H9 (cell line): ENCODE data around the gene ASPHD1. TPM values are rescaled to one million over a fixed set of nuclear protein-coding genes. Genes with fewer than 3 reads are reported as not detected.
A peak's percentile ranks its signal among the peaks of the same experiment; 100 is the strongest.

Experiments used
- DNase-seq: peaks from one replicate; pipeline ENCODE4 v3.0.0-alpha.2; 2017
- H2AFZ ChIP-seq: one replicate; pipeline ENCODE4 v1.6.1; 2013; ENCODE audit warnings: mild to moderate bottlenecking, low read length, control low read depth, moderate library complexity
- H2AK5ac ChIP-seq: 2 replicates; pipeline ENCODE4 v1.6.1; 2013; ENCODE audit warnings: low read length, control low read depth, mixed read lengths; ENCODE audit not compliant: insufficient read length
- H2BK120ac ChIP-seq: one replicate; pipeline ENCODE4 v1.6.1; 2013; ENCODE audit warnings: low read depth, mild to moderate bottlenecking, low read length, control low read depth, inconsistent platforms; ENCODE audit not compliant: poor library complexity, severe bottlenecking
- H2BK12ac ChIP-seq: 2 replicates; pipeline ENCODE4 v1.6.1; 2013; ENCODE audit warnings: low read length, control low read depth, mixed read lengths, low read depth; ENCODE audit not compliant: insufficient read length
- H2BK15ac ChIP-seq: 2 replicates; pipeline ENCODE4 v1.6.1; 2013; ENCODE audit warnings: low read depth, low read length, control low read depth
- H2BK20ac ChIP-seq: one replicate; pipeline ENCODE4 v1.6.1; 2013; ENCODE audit warnings: low read depth, mild to moderate bottlenecking, low read length, control low read depth, inconsistent platforms; ENCODE audit not compliant: poor library complexity, severe bottlenecking
- H2BK5ac ChIP-seq: 2 replicates; pipeline ENCODE4 v1.6.1; 2013; ENCODE audit warnings: low read length, control low read depth, mixed read lengths; ENCODE audit not compliant: insufficient read length
- H3K14ac ChIP-seq: 2 replicates; pipeline ENCODE4 v1.6.1; 2013; ENCODE audit warnings: low read length, control low read depth; ENCODE audit not compliant: insufficient read depth
- H3K18ac ChIP-seq: 2 replicates; pipeline ENCODE4 v1.6.1; 2013; ENCODE audit warnings: low read depth, mild to moderate bottlenecking, mixed read lengths, low read length, control low read depth; ENCODE audit not compliant: insufficient read length
- H3K23ac ChIP-seq: 2 replicates; pipeline ENCODE4 v1.6.1; 2013; ENCODE audit warnings: low read length, control low read depth, mixed read lengths, low read depth; ENCODE audit not compliant: insufficient read length
- H3K23me2 ChIP-seq: 2 replicates; pipeline ENCODE4 v1.6.1; 2013; ENCODE audit warnings: low read depth, mild to moderate bottlenecking, mixed read lengths, low read length, control low read depth; ENCODE audit not compliant: insufficient read length, poor library complexity, severe bottlenecking
- H3K27ac ChIP-seq: 2 replicates; pipeline ENCODE4 v1.5.1; 2013; ENCODE audit warnings: low read length, control low read depth, mixed read lengths, low read depth; ENCODE audit not compliant: insufficient read length
- H3K27me3 ChIP-seq: 2 replicates; pipeline ENCODE4 v1.6.1; 2013; ENCODE audit warnings: low read length, control low read depth, inconsistent platforms; ENCODE audit not compliant: insufficient read depth
- H3K4ac ChIP-seq: 2 replicates; pipeline ENCODE4 v1.6.1; 2013; ENCODE audit warnings: low read depth, mild to moderate bottlenecking, control low read depth, inconsistent platforms, low read length, moderate library complexity
- H3K4me1 ChIP-seq: 2 replicates; pipeline ENCODE4 v1.6.1; 2013; ENCODE audit warnings: low read length, control low read depth, inconsistent platforms; ENCODE audit not compliant: insufficient read depth
- H3K4me2 ChIP-seq: 2 replicates; pipeline ENCODE4 v1.6.1; 2013; ENCODE audit warnings: low read length, control low read depth, mixed read lengths; ENCODE audit not compliant: insufficient read length, insufficient read depth
- H3K56ac ChIP-seq: 2 replicates; pipeline ENCODE4 v1.6.1; 2013; ENCODE audit warnings: low read depth, mild to moderate bottlenecking, mixed read lengths, low read length, control low read depth; ENCODE audit not compliant: insufficient read length
- H3K79me1 ChIP-seq: 2 replicates; pipeline ENCODE4 v1.6.1; 2013; ENCODE audit warnings: low read depth, mild to moderate bottlenecking, moderate library complexity, low read length, control low read depth, inconsistent platforms; ENCODE audit not compliant: insufficient read depth, poor library complexity, severe bottlenecking
- H3K79me2 ChIP-seq: 2 replicates; pipeline ENCODE4 v1.6.1; 2013; ENCODE audit warnings: low read length, control low read depth, inconsistent platforms; ENCODE audit not compliant: insufficient read depth
- H3K9ac ChIP-seq: 2 replicates; pipeline ENCODE4 v1.6.1; 2013; ENCODE audit warnings: low read length, control low read depth, mixed read lengths; ENCODE audit not compliant: insufficient read length; ENCODE audit errors: extremely low read depth
- H3K9me3 ChIP-seq: one replicate; pipeline ENCODE4 v1.6.1; 2013; ENCODE audit warnings: low read depth, low read length, inconsistent platforms; ENCODE audit not compliant: control insufficient read depth
- H3T11ph ChIP-seq: one replicate; pipeline ENCODE4 v1.6.1; 2013; ENCODE audit warnings: mild to moderate bottlenecking, low read length, control low read depth, inconsistent platforms
- H4K20me1 ChIP-seq: one replicate; pipeline ENCODE4 v1.6.1; 2013; ENCODE audit not compliant: control insufficient read depth, insufficient read length, insufficient read depth
- H4K5ac ChIP-seq: 2 replicates; pipeline ENCODE4 v1.6.1; 2013; ENCODE audit warnings: low read depth, mild to moderate bottlenecking, mixed read lengths, low read length, control low read depth; ENCODE audit not compliant: insufficient read length
- H4K8ac ChIP-seq: replicated peaks from 2 replicates; pipeline ENCODE4 v1.6.1; 2013; ENCODE audit warnings: low read length, control low read depth, mixed read lengths, low read depth; ENCODE audit not compliant: insufficient read length
- H4K91ac ChIP-seq: 2 replicates; pipeline ENCODE4 v1.6.1; 2013; ENCODE audit warnings: low read depth, mild to moderate bottlenecking, moderate library complexity, mixed read lengths, low read length, control low read depth; ENCODE audit not compliant: insufficient read length
- H3K27ac Mint-ChIP-seq, 3 experiments: 2 replicates in 2 of 3; 3 replicates in 1 of 3; pipeline ENCODE4 v1.8.0; 2020 to 2021; ENCODE audit warnings: mixed read lengths in 3 of 3, mild to moderate bottlenecking in 1 of 3, moderate library complexity in 1 of 3
- H3K27me3 Mint-ChIP-seq: 2 replicates; pipeline ENCODE4 v1.8.0; 2021; ENCODE audit warnings: low read depth, mild to moderate bottlenecking, moderate library complexity, mixed read lengths
- H3K36me3 Mint-ChIP-seq, 3 experiments: 2 replicates in 2 of 3; 3 replicates in 1 of 3; pipeline ENCODE4 v1.8.0; 2020 to 2021; ENCODE audit warnings: low read depth in 3 of 3, mixed read lengths in 3 of 3; ENCODE audit not compliant: insufficient read depth in 1 of 3
- H3K4me1 Mint-ChIP-seq, 2 experiments: 2 replicates each; pipeline ENCODE4 v1.8.0; 2020; ENCODE audit warnings: mixed read lengths in 2 of 2
- H3K4me3 Mint-ChIP-seq, 2 experiments: 2 replicates in 1 of 2; 3 replicates in 1 of 2; pipeline ENCODE4 v1.8.0; 2020 to 2021; ENCODE audit warnings: mild to moderate bottlenecking in 2 of 2, mixed read lengths in 2 of 2, moderate library complexity in 1 of 2
- H3K9me3 Mint-ChIP-seq, 2 experiments: 2 replicates in 1 of 2; 3 replicates in 1 of 2; pipeline ENCODE4 v1.8.0; 2020; ENCODE audit warnings: mild to moderate bottlenecking in 2 of 2, mixed read lengths in 2 of 2, moderate library complexity in 1 of 2
- CTCF ChIP-seq: fragments of 200-600 bp; sonication (generic); conservative IDR thresholded peaks from 3 replicates; pipeline ENCODE4 v1.8.0; 2021; ENCODE audit warnings: antibody characterized with exemption, mild to moderate bottlenecking
- WGBS: extraction: QIAGEN DNeasy Blood & Tissue Kit; methylation state at CpG from one replicate; pipeline ENCODE4 v1.1.7; 2013; ENCODE audit warnings: missing lambda C conversion rate, low lambda C conversion rate, mixed read lengths; ENCODE audit not compliant: insufficient read length; ENCODE audit errors: extremely low coverage; 5-methylcytosine and 5-hydroxymethylcytosine counted together
- total RNA-seq: library from RNA; stranded (reverse); gene quantifications from 2 replicates; pipeline ENCODE4 v1.2.1, GENCODE V29; 2021

ASPHD1 gene
- total RNA-seq, 1 experiment from 2014 or later = 16.7 TPM

GRCh38 chr16:29912087-29912486, 11.8 kb downstream of the ASPHD1 start:
- Histone ChIP-seq H3K56ac (no peak overlapping the region), H3K27me3 (no peaks in the 10 kb centered on the region), H3K27ac (no peak overlapping the region), H2BK5ac (no peak overlapping the region), H3K9ac (no peak overlapping the region), H3K23ac (no peak overlapping the region), H2AFZ (no peak overlapping the region), H3K4me1 (no peaks in the 10 kb centered on the region), H3K18ac (no peak overlapping the region), H3K4me2 (no peak overlapping the region), H4K20me1 (no peaks in the 10 kb centered on the region), H4K5ac (no peak overlapping the region), H2BK20ac (no peak overlapping the region), H3K79me1 (no peaks in the 10 kb centered on the region), H4K91ac (no peak overlapping the region), H3T11ph (no peak overlapping the region), H2BK12ac (no peak overlapping the region), H3K9me3 (no peaks in the 10 kb centered on the region), H2AK5ac (no peak overlapping the region), H3K14ac (no peak overlapping the region), H3K4ac (no peak overlapping the region), H2BK120ac (no peak overlapping the region), H2BK15ac (no peak overlapping the region), H3K79me2 (no peaks in the 10 kb centered on the region), H3K23me2 (no peaks in the 10 kb centered on the region), H4K8ac (no peak overlapping the region)
- Mint-ChIP-seq H3K27ac (peak overlapping the region in 2 of 3 experiments; percentile 61 to 76; a peak in 3 of 7 replicates), H3K36me3 (peaks cover 17 to 28% (median 24%) of the 10 kb centered on the region in 3 experiments), H3K4me3 (no peak overlapping the region), H3K4me1 (peaks cover 6 to 13% of the 10 kb centered on the region in 2 experiments), H3K9me3 (no peaks in the 10 kb centered on the region; a peak in 1 of 5 replicates), H3K27me3 (no peaks in the 10 kb centered on the region)
- no CpG with 5 or more reads among the region's 11 CpGs for WGBS
- no peak for DNase-seq
- TF ChIP-seq CTCF = no peak
